Measurements from ENCODE around the gene DSCAML1. TPM values are rescaled to one million over a fixed set of nuclear protein-coding genes. Genes with fewer than 3 reads are reported as not detected.

The DSCAML1 gene
- total and polyA plus RNA-seq, 9 of the 15 experiments (the other 6 are each of a cell fraction or from before 2014, with no cell fraction given), result not detected

DNA sequence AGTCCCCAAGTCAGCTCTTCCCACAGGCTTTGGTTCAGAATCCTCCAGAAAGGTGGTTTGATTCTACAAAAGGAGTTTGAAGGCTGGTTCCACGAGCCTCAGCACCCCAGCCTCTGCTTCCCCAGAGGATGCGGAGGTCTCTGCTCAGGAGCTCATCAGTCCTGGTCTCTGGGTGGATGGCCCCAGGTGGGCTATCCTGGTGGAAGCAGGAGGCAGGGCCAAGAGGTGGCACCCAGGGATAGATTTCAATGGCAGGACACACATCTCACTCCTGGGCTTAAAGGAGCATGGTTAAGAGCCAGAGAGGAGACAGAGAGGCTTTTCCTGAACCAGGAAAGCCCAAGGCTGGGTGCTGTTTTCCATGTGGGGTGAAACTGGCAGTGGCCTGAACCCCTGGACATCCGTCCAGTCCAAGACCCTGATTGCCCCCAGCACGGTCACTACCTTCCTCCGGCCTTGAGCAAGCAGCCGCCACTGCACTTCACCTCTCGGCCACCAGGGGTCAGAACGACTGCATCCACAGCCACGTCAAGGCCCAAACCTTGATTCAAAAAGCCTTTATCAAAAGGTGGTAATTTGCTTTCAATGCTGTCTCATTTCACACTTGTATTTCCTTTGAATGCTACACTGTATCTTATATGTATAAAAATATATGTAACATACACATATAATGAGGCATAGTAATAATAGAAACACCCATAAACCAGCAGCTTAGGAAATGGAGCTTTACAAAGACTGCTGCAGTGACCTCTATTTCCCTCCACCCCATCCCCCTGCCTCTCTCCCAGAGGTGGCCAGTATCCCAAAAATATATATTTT, 46.9 kb upstream of the DSCAML1 start (continued):
- TF ChIP-seq, protein P1, sequence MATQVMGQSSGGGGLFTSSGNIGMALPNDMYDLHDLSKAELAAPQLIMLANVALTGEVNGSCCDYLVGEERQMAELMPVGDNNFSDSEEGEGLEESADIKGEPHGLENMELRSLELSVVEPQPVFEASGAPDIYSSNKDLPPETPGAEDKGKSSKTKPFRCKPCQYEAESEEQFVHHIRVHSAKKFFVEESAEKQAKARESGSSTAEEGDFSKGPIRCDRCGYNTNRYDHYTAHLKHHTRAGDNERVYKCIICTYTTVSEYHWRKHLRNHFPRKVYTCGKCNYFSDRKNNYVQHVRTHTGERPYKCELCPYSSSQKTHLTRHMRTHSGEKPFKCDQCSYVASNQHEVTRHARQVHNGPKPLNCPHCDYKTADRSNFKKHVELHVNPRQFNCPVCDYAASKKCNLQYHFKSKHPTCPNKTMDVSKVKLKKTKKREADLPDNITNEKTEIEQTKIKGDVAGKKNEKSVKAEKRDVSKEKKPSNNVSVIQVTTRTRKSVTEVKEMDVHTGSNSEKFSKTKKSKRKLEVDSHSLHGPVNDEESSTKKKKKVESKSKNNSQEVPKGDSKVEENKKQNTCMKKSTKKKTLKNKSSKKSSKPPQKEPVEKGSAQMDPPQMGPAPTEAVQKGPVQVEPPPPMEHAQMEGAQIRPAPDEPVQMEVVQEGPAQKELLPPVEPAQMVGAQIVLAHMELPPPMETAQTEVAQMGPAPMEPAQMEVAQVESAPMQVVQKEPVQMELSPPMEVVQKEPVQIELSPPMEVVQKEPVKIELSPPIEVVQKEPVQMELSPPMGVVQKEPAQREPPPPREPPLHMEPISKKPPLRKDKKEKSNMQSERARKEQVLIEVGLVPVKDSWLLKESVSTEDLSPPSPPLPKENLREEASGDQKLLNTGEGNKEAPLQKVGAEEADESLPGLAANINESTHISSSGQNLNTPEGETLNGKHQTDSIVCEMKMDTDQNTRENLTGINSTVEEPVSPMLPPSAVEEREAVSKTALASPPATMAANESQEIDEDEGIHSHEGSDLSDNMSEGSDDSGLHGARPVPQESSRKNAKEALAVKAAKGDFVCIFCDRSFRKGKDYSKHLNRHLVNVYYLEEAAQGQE (IDR thresholded peaks at IDR 0.05; ENCODE audit: borderline replicate concordance), result peak; percentile 89
- TF ChIP-seq, protein P1 (CRISPR knock-in tag; IDR thresholded peaks at IDR 0.05; ENCODE audit: low read depth), result no peak
- TF ChIP-seq, protein P2, sequence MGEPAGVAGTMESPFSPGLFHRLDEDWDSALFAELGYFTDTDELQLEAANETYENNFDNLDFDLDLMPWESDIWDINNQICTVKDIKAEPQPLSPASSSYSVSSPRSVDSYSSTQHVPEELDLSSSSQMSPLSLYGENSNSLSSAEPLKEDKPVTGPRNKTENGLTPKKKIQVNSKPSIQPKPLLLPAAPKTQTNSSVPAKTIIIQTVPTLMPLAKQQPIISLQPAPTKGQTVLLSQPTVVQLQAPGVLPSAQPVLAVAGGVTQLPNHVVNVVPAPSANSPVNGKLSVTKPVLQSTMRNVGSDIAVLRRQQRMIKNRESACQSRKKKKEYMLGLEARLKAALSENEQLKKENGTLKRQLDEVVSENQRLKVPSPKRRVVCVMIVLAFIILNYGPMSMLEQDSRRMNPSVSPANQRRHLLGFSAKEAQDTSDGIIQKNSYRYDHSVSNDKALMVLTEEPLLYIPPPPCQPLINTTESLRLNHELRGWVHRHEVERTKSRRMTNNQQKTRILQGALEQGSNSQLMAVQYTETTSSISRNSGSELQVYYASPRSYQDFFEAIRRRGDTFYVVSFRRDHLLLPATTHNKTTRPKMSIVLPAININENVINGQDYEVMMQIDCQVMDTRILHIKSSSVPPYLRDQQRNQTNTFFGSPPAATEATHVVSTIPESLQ (CRISPR knock-in tag; IDR thresholded peaks at IDR 0.05), result no peak

All from K562 (cell line).